T-helper 2 cell treated with Interferon-gamma antibody and Interleukin-4, amounts not matched to agents 5 μg/mL and 100 μg/mL, for 36 hours (primary cell): ENCODE results near the gene MAGI1.

Experiments
- DNase-seq: peaks from one replicate; pipeline ENCODE4 v3.0.0; 2021; ENCODE audit warnings: low spot score
- H3K27ac Mint-ChIP-seq: one replicate; pipeline ENCODE4 v1.8.0; 2021; ENCODE audit warnings: mild to moderate bottlenecking, mixed read lengths
- H3K27me3 Mint-ChIP-seq: one replicate; pipeline ENCODE4 v1.8.0; 2021; ENCODE audit warnings: low read depth, mixed read lengths
- H3K36me3 Mint-ChIP-seq: one replicate; pipeline ENCODE4 v1.8.0; 2021; ENCODE audit warnings: low read depth, mixed read lengths
- H3K4me1 Mint-ChIP-seq: one replicate; pipeline ENCODE4 v1.8.0; 2021; ENCODE audit warnings: low read depth, mixed read lengths
- H3K4me3 Mint-ChIP-seq: one replicate; pipeline ENCODE4 v1.8.0; 2022; ENCODE audit warnings: mild to moderate bottlenecking, moderate library complexity, mixed read lengths
- H3K9me3 Mint-ChIP-seq: one replicate; pipeline ENCODE4 v1.8.0; 2021; ENCODE audit warnings: mixed read lengths

The MAGI1 gene

DNA sequence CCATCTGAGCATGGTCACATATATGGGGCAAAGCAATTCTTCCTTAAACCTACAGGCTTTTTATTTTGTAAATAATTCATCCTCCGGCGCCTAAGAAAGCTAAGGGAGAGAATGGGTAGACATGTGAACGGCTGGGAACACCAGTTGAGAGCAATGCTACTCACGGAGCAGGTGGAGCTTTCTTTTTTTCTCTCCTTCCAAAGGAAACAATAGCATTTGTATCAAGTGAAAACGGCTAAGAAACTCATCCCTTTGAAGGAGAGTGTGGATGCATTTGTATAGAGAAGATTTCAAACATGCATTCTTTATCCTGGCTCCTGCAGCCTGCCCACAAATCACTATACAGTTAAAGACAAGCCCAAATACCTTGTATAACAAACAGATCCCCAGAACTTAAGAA is 637.8 kb downstream of the MAGI1 start:
- DNase-seq = no peak
- Mint-ChIP-seq H3K4me1 (no peaks in the 10 kb centered on the region), H3K9me3 (no peaks in the 10 kb centered on the region), H3K27ac (no peak overlapping the region), H3K4me3 (no peak overlapping the region), H3K36me3 (no peaks in the 10 kb centered on the region), H3K27me3 (no peaks in the 10 kb centered on the region)

DNA sequence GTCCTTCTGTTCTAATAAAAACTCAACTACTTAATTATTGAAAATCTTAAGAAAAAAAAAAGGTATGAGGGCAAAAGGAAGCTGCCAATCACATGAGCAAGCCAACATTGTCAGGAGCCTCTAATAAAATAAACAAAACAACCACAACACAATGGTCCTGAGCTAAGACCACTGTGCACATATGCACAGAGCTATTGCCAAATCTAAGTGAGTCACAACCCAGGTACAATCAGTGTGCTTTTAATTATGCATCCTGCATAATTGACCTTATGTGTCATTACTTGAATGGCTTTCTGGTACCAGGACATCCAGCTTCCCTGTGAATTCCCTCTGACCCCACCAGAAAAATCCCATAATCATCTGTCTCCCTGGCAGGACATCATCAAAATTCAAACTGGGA is 639.8 kb downstream of the MAGI1 start:
- Mint-ChIP-seq H3K27ac (no peak overlapping the region), H3K9me3 (no peaks in the 10 kb centered on the region), H3K36me3 (no peaks in the 10 kb centered on the region), H3K4me1 (no peaks in the 10 kb centered on the region), H3K4me3 (no peak overlapping the region), H3K27me3 (no peaks in the 10 kb centered on the region)
- no peak for DNase-seq

DNA sequence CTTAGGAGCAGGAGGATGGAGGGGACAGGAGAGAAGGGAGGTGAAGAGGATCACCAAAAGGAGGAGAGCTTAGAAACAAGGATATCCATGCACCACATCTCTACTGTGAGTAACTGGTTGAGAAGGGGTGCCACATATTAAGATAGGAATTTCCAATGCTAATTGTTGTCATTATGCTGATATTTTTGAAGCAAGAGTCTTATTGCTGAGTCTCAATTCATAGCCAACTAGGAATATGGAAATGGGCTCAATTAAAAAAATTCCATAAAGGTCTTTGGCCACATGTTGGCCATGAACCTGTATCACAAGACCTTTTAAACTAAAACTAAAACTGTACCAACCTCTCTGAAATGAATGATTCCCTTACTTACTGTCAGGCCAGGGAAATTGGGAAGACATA is 642.6 kb downstream of the MAGI1 start:
- H3K27ac Mint-ChIP-seq = no peak overlapping the region
- H3K27me3 Mint-ChIP-seq = no peaks in the 10 kb centered on the region
- no peaks in the 10 kb centered on the region for H3K4me1 Mint-ChIP-seq
- H3K9me3 Mint-ChIP-seq = no peaks in the 10 kb centered on the region
- no peaks in the 10 kb centered on the region for H3K36me3 Mint-ChIP-seq
- DNase-seq = no peak
- H3K4me3 Mint-ChIP-seq = no peak overlapping the region

DNA sequence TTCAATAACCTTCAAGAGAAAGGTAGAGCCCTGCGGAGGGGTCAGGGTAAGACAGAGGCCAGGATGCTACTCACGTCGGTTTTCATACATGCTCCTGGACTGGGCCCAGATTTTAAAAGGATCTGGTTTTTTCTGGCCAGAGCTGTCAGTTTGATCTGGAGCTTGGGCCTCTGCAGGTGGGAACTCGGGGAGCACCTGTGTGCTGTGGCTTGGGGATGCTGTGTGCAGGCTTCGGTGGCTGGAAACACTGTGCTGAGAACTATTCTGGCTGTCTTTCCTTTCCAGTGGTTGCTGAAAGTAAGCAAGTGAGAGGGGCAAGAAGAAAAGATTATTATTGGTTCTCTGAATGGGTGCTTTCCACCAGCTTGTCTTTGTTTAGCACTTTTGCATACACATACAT is 647.6 kb downstream of the MAGI1 start:
- Mint-ChIP-seq H3K27me3 (no peaks in the 10 kb centered on the region), H3K4me1 (no peaks in the 10 kb centered on the region), H3K4me3 (no peak overlapping the region), H3K36me3 (no peaks in the 10 kb centered on the region), H3K27ac (no peak overlapping the region), H3K9me3 (no peaks in the 10 kb centered on the region)
- DNase-seq = no peak

DNA sequence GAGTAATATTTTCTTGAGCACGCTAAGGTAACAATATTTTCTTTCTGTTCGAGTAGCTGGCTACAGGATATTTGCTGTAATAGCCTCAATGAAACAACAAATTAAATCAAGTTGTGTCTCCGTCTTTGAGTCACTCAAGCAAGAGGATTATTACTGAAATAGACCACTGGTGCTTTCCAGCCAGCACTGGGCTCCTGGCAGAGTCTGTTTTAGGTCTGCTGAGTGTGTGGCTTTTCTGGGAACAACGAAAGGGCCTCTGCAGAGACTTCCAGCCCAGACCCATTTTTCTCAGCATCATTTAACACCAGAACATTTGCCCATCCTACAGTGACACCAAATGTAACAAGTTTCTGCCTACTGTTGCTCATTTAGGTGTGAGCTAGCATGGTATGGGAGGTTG is 652.9 kb downstream of the MAGI1 start:
- Mint-ChIP-seq H3K27ac (no peak overlapping the region), H3K4me1 (no peaks in the 10 kb centered on the region), H3K4me3 (no peak overlapping the region), H3K9me3 (no peaks in the 10 kb centered on the region), H3K27me3 (no peaks in the 10 kb centered on the region), H3K36me3 (no peaks in the 10 kb centered on the region)
- DNase-seq = no peak

DNA sequence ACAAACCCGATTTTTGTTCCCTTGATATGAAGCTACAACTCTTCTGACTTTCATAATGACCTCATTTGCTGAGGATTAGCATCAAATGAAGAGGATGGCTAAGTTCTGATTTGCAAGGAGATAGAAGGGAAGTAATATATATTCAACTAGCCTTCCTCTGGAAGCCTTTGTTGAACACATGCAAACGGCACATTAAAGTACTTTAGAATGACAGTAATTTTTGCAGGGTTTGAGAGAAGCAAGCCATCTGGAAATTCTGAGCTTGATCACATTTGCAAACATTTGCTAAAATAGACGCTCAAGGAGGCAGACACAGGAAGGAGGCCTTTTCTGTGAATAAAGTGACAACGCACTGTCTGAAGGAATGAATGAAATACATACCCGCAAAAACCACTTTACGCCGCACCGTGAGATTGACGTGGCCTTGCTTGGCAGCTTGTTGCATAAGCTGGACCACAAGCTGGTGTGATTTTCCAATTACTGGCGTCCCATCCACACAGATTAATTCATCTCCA is 657.2 kb downstream of the MAGI1 start:
- H3K9me3 Mint-ChIP-seq = peaks cover 4% of the 10 kb centered on the region
- no peak overlapping the region for H3K4me3 Mint-ChIP-seq
- no peaks in the 10 kb centered on the region for H3K27me3 Mint-ChIP-seq
- no peak overlapping the region for H3K27ac Mint-ChIP-seq
- H3K36me3 Mint-ChIP-seq = no peaks in the 10 kb centered on the region
- no peak for DNase-seq
- no peaks in the 10 kb centered on the region for H3K4me1 Mint-ChIP-seq

DNA sequence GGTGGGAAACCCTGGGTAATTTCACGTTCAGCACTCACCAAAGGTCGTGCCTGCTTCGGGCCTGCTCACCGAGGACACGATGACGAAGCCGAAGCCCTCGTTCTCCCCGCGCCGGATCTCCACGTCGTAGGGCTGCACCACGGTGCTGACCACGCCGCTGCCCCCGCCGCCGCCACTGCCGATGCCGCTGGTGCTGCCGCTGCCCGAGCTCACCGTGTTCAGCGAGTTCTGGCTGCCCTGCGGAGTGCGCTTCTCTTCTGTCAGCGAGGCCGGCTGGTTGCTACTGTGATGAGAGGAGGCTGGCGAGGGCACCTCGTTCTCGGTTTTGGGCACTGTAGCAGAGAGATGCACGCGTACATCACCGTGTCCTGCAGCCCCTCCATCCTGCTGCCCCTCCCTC is 659.5 kb downstream of the MAGI1 start:
- Mint-ChIP-seq H3K4me1 (no peaks in the 10 kb centered on the region), H3K36me3 (no peaks in the 10 kb centered on the region), H3K27me3 (no peaks in the 10 kb centered on the region), H3K4me3 (no peak overlapping the region), H3K9me3 (peaks cover 4% of the 10 kb centered on the region), H3K27ac (no peak overlapping the region)
- no peak for DNase-seq

DNA sequence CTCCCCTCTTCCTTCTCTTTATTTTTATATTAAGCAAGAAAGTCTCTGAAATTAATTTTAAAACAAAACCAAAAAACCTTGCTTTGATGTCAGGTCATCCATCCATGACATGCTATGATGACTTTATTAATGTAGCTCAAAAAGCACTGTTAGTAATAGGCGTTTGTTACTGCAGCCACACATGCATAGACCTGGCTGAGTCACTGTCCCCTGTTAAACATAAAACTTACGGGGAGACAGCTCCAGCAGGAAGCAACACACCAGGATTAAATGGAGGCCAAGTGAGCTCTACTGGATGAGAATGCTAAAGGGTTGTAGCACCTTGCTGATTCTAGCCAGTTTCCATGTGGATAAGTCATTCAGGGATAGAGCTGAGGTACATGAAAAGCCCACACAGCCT is 661.1 kb downstream of the MAGI1 start:
- no peaks in the 10 kb centered on the region for H3K27me3 Mint-ChIP-seq
- no peak for DNase-seq
- no peak overlapping the region for H3K4me3 Mint-ChIP-seq
- H3K27ac Mint-ChIP-seq = no peak overlapping the region
- H3K36me3 Mint-ChIP-seq = no peaks in the 10 kb centered on the region
- peaks cover 4% of the 10 kb centered on the region for H3K9me3 Mint-ChIP-seq
- no peaks in the 10 kb centered on the region for H3K4me1 Mint-ChIP-seq

DNA sequence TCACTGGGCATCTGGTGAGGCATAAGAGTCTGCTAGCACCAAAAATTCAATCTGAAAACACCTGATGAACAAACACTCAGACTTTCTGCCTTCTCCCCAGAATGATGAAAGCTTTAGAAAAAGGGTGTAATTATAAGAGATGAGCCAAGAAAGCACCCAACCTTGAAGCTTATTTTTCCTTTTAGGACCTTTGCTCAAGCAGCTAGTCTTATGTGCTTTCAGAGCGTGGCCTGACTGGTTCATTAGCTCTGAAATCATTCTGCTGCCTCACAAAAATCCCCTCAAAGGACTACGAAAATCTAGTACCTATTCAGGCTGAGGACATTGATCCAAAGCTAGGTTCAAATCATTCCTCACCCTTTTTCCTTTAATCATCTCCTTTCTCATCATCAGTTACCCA is 662.3 kb downstream of the MAGI1 start:
- peaks cover 11% of the 10 kb centered on the region for H3K9me3 Mint-ChIP-seq
- no peak overlapping the region for H3K4me3 Mint-ChIP-seq
- no peak overlapping the region for H3K27ac Mint-ChIP-seq
- no peaks in the 10 kb centered on the region for H3K27me3 Mint-ChIP-seq
- H3K4me1 Mint-ChIP-seq = no peaks in the 10 kb centered on the region
- H3K36me3 Mint-ChIP-seq = no peaks in the 10 kb centered on the region
- no peak for DNase-seq

DNA sequence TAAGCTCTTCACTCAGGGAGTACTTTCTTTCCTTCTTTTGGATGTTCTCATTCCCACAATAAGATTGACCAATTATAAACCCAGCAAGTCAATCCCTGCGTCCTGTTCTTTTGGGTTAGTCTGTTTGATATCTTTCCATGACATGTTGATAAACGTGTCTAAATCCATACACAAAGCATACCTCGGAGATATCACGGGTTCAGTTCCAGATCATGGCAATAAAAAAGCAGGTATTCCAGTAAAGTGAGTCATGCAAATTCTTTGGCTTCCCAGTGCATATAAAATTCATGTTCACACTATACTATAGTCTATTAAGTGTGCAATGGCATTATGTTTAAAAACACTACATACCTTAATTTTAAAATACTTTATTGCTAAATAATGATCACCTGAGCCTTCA is 667.7 kb downstream of the MAGI1 start:
- H3K27ac Mint-ChIP-seq = no peak overlapping the region
- DNase-seq = no peak
- no peaks in the 10 kb centered on the region for H3K27me3 Mint-ChIP-seq
- H3K36me3 Mint-ChIP-seq = no peaks in the 10 kb centered on the region
- H3K4me3 Mint-ChIP-seq = no peak overlapping the region
- peaks cover 7% of the 10 kb centered on the region for H3K9me3 Mint-ChIP-seq
- no peaks in the 10 kb centered on the region for H3K4me1 Mint-ChIP-seq

DNA sequence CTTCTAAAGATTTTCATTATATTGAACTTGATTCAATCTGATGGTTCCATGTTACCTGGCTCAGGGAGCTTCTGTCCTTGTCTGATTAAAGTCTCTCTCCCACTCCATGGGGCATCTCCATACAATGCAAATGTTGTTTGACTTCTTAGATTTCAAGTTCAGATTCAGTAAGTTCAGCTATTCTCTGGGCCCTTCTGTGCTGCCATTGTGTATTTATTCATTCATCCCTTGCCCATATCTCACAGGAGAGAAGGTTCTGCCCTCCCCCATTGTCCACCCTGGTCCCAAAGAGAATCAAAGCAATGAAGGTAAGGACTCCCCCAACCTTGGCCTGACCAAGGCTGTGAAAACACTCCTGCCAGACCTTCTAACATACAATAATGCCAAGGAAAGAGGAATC is 669.9 kb downstream of the MAGI1 start:
- DNase-seq = no peak
- no peaks in the 10 kb centered on the region for H3K36me3 Mint-ChIP-seq
- no peak overlapping the region for H3K4me3 Mint-ChIP-seq
- H3K9me3 Mint-ChIP-seq = peaks cover 7% of the 10 kb centered on the region
- no peaks in the 10 kb centered on the region for H3K27me3 Mint-ChIP-seq
- H3K27ac Mint-ChIP-seq = no peak overlapping the region
- no peaks in the 10 kb centered on the region for H3K4me1 Mint-ChIP-seq

DNA sequence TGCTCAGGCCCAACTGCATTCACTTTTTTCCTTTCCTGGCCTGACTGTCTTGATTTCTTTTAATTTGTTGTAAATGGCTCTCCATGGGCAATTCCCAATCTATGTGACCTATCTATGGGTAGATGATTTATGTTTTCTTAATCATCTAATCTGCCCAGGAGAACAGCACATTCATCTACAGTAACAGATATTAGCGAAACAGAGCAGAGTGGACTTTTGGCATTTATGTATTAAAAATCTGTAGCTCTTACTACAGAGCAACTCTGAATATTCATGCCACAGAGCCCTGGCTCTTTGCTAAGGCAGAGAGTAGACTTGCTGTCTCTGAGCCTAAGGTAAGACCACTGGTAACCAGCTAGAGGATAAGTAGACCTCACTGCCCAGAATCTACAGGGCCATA is 676.0 kb downstream of the MAGI1 start:
- peaks cover 2% of the 10 kb centered on the region for H3K27me3 Mint-ChIP-seq
- H3K27ac Mint-ChIP-seq = no peak overlapping the region
- H3K4me1 Mint-ChIP-seq = no peaks in the 10 kb centered on the region
- DNase-seq = no peak
- H3K4me3 Mint-ChIP-seq = no peak overlapping the region
- no peaks in the 10 kb centered on the region for H3K36me3 Mint-ChIP-seq
- H3K9me3 Mint-ChIP-seq = no peaks in the 10 kb centered on the region

DNA sequence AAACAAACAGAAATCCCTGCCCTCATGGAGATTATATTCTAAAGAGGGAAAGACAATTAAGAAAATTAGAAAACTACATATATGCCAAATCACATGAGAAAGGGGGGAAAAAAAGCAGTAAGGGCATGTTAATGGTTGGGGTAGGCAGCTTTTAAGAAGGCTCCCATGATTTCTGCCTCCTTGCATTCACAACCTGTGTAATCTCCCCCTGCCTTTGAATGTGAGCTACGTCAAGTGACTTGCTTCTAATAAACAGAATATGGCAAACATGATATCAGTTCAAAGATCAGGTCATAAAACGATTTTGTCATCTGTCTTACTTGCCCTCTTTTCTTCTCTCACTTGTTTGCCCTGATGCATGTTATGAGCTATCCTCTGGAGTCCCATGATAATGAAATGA is 677.3 kb downstream of the MAGI1 start:
- Mint-ChIP-seq H3K4me3 (no peak overlapping the region), H3K9me3 (no peaks in the 10 kb centered on the region), H3K4me1 (no peaks in the 10 kb centered on the region), H3K27me3 (peaks cover 10% of the 10 kb centered on the region), H3K27ac (no peak overlapping the region), H3K36me3 (no peaks in the 10 kb centered on the region)
- DNase-seq = no peak

DNA sequence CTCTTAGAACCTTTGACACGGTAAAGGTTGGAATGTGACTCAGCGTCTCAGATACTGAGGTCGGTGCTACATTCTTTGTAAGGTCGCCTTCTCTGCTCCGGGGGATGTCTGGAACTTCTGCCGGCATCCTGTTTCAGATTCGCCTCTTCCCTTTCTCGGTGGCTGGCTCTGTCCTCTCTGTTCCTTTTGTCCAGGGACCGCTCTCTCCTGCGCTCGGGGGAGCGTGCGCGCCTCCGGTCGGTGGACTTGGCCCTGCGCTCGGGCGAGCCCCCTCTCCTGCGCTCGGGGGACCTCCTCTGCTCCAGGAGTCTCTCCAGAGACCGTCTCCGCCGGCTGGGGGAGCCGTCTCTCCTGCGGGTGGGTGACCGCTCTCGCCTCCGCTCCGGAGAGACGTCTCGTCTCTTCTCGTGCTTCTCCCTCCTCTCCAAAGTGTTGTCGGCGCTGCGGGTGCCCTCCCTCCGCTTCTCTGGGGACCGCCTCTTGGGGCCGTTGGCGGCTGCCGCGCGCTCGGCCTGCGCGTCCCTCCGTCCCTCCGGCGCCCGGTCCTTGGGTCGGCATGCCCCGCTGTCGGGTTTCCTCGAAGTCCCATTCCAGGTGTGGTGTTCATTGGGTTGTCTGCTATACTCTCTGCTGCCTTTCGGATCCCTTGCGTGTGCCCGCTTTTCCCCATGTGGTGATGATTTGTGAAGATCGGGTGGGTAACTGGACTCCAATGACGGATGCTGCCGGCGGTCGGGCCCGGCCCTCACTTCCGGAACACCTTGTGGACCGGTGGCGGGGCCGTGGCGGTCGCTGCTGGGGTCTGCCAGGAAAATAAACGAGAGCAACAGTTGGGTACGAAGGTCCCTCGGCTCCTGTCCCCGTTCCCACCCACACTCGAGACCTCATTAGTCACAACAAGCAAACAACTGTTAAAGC is 682.1 kb downstream of the MAGI1 start:
- DNase-seq = no peak
- Mint-ChIP-seq H3K27ac (no peak overlapping the region), H3K9me3 (no peaks in the 10 kb centered on the region), H3K4me1 (no peaks in the 10 kb centered on the region), H3K36me3 (no peaks in the 10 kb centered on the region), H3K4me3 (no peak overlapping the region), H3K27me3 (peaks cover 16% of the 10 kb centered on the region)

DNA sequence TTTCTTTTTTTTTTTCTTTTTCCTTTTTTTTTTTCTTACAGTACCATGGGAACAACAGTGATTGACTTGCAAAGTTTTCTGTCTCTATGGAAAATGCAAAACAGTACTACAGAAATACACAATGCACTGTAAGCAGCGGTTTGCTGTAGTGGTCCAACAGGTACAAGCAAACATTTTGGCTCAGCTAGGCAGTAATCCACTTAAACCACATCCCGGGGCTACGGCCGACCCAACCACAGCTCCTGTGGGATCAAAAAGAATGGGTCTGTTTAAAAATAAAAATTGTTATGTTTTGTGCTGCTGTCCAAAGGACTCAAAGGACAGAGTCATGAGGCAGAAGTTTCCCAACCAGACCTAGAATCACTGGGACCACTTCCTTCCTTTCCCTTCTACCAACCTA is 683.8 kb downstream of the MAGI1 start:
- Mint-ChIP-seq H3K27me3 (peaks cover 16% of the 10 kb centered on the region), H3K27ac (no peak overlapping the region), H3K9me3 (no peaks in the 10 kb centered on the region), H3K36me3 (no peaks in the 10 kb centered on the region), H3K4me3 (no peak overlapping the region), H3K4me1 (no peaks in the 10 kb centered on the region)
- DNase-seq = no peak
